Dendritic cell treated with granulocyte-macrophage colony-stimulating factor and Interleukin-4, amounts not matched to agents 40 ng/mL and 50 ng/mL, for 4 days (primary cell): ENCODE results near the gene PLPPR5.

Experiments used
- H3K27ac Mint-ChIP-seq: one replicate; pipeline ENCODE4 v1.8.0; 2022; ENCODE audit warnings: mild to moderate bottlenecking, mixed read lengths
- H3K27me3 Mint-ChIP-seq: one replicate; pipeline ENCODE4 v1.8.0; 2022; ENCODE audit warnings: mild to moderate bottlenecking, mixed read lengths
- H3K36me3 Mint-ChIP-seq: one replicate; pipeline ENCODE4 v1.8.0; 2022; ENCODE audit warnings: low read depth, mixed read lengths
- H3K4me1 Mint-ChIP-seq: one replicate; pipeline ENCODE4 v1.8.0; 2022; ENCODE audit warnings: low read depth, mixed read lengths
- H3K4me3 Mint-ChIP-seq: one replicate; pipeline ENCODE4 v1.8.0; 2022; ENCODE audit warnings: mild to moderate bottlenecking, moderate library complexity, mixed read lengths
- H3K9me3 Mint-ChIP-seq: one replicate; pipeline ENCODE4 v1.8.0; 2022; ENCODE audit warnings: mixed read lengths
- intact Hi-C: fragments of 100-400 bp; cut with micrococcal nuclease; formaldehyde crosslinking; loops from one replicate; pipeline ENCODE4 v1.15.0; 2022

The PLPPR5 gene

GRCh38 chr1:98919211-98919610, 85.5 kb downstream of the PLPPR5 start:
- Mint-ChIP-seq H3K27ac (no peak overlapping the region), H3K27me3 (no peaks in the 10 kb centered on the region), H3K9me3 (no peaks in the 10 kb centered on the region), H3K4me3 (no peak overlapping the region), H3K36me3 (no peaks in the 10 kb centered on the region), H3K4me1 (no peaks in the 10 kb centered on the region)
- intact Hi-C loops, result no loop called here

- no peaks in the 10 kb centered on the region for H3K27me3 Mint-ChIP-seq
- H3K27ac Mint-ChIP-seq, result no peak overlapping the region
- H3K36me3 Mint-ChIP-seq, result no peaks in the 10 kb centered on the region
- no peaks in the 10 kb centered on the region for H3K9me3 Mint-ChIP-seq
- no peaks in the 10 kb centered on the region for H3K4me1 Mint-ChIP-seq
- intact Hi-C loops, result no loop called here
- no peak overlapping the region for H3K4me3 Mint-ChIP-seq
Measured at GRCh38 chr1:98914547-98914946, 90.1 kb downstream of the PLPPR5 start.

- no peak overlapping the region for H3K27ac Mint-ChIP-seq
Measured at GRCh38 chr1:98910827-98911226, 93.8 kb downstream of the PLPPR5 start.

GRCh38 chr1:98908980-98909379, 95.7 kb downstream of the PLPPR5 start:
- Mint-ChIP-seq H3K27me3 (no peaks in the 10 kb centered on the region), H3K27ac (no peak overlapping the region), H3K36me3 (no peaks in the 10 kb centered on the region), H3K4me1 (no peaks in the 10 kb centered on the region), H3K4me3 (no peak overlapping the region), H3K9me3 (no peaks in the 10 kb centered on the region)
- intact Hi-C loops, result no loop called here

More at GRCh38 chr1:98910827-98911226, 93.8 kb downstream of the PLPPR5 start:
- intact Hi-C loops, result no loop called here
- Mint-ChIP-seq H3K4me1 (no peaks in the 10 kb centered on the region), H3K9me3 (no peaks in the 10 kb centered on the region), H3K36me3 (no peaks in the 10 kb centered on the region), H3K27me3 (no peaks in the 10 kb centered on the region), H3K4me3 (no peak overlapping the region)

GRCh38 chr1:98906809-98907208, 97.9 kb downstream of the PLPPR5 start:
- Mint-ChIP-seq H3K27ac (no peak overlapping the region), H3K27me3 (no peaks in the 10 kb centered on the region), H3K9me3 (no peaks in the 10 kb centered on the region), H3K4me1 (no peaks in the 10 kb centered on the region), H3K4me3 (no peak overlapping the region), H3K36me3 (no peaks in the 10 kb centered on the region)
- intact Hi-C loops, result no loop called here

- no peaks in the 10 kb centered on the region for H3K4me1 Mint-ChIP-seq
- H3K4me3 Mint-ChIP-seq, result no peak overlapping the region
- no peaks in the 10 kb centered on the region for H3K27me3 Mint-ChIP-seq
- intact Hi-C loops, result no loop called here
- no peak overlapping the region for H3K27ac Mint-ChIP-seq
- no peaks in the 10 kb centered on the region for H3K36me3 Mint-ChIP-seq
- H3K9me3 Mint-ChIP-seq, result no peaks in the 10 kb centered on the region
Measured at GRCh38 chr1:98906361-98906760, 98.3 kb downstream of the PLPPR5 start.

GRCh38 chr1:98904684-98905083, 100.0 kb downstream of the PLPPR5 start:
- H3K36me3 Mint-ChIP-seq, result no peaks in the 10 kb centered on the region
- H3K27me3 Mint-ChIP-seq, result no peaks in the 10 kb centered on the region
- no peak overlapping the region for H3K4me3 Mint-ChIP-seq
- no peaks in the 10 kb centered on the region for H3K4me1 Mint-ChIP-seq
- H3K9me3 Mint-ChIP-seq, result no peaks in the 10 kb centered on the region
- no peak overlapping the region for H3K27ac Mint-ChIP-seq
- intact Hi-C loops, result no loop called here

GRCh38 chr1:98903726-98904125, 100.9 kb downstream of the PLPPR5 start:
- Mint-ChIP-seq H3K4me3 (no peak overlapping the region), H3K27me3 (no peaks in the 10 kb centered on the region), H3K27ac (no peak overlapping the region), H3K9me3 (no peaks in the 10 kb centered on the region), H3K36me3 (no peaks in the 10 kb centered on the region), H3K4me1 (no peaks in the 10 kb centered on the region)
- intact Hi-C loops, result no loop called here

GRCh38 chr1:98903261-98903660, 101.4 kb downstream of the PLPPR5 start:
- no peak overlapping the region for H3K27ac Mint-ChIP-seq
- no peaks in the 10 kb centered on the region for H3K4me1 Mint-ChIP-seq
- H3K36me3 Mint-ChIP-seq, result no peaks in the 10 kb centered on the region
- no peaks in the 10 kb centered on the region for H3K27me3 Mint-ChIP-seq
- no peaks in the 10 kb centered on the region for H3K9me3 Mint-ChIP-seq
- intact Hi-C loops, result no loop called here
- no peak overlapping the region for H3K4me3 Mint-ChIP-seq

- Mint-ChIP-seq H3K36me3 (no peaks in the 10 kb centered on the region), H3K27me3 (no peaks in the 10 kb centered on the region), H3K9me3 (peaks cover 9% of the 10 kb centered on the region), H3K27ac (no peak overlapping the region), H3K4me3 (no peak overlapping the region), H3K4me1 (no peaks in the 10 kb centered on the region)
- intact Hi-C loops, result no loop called here
Measured at GRCh38 chr1:98898940-98899339, 105.7 kb downstream of the PLPPR5 start.

- H3K36me3 Mint-ChIP-seq, result no peaks in the 10 kb centered on the region
- no peak overlapping the region for H3K4me3 Mint-ChIP-seq
- no peak overlapping the region for H3K27ac Mint-ChIP-seq
- H3K27me3 Mint-ChIP-seq, result no peaks in the 10 kb centered on the region
- intact Hi-C loops, result no loop called here
- no peaks in the 10 kb centered on the region for H3K4me1 Mint-ChIP-seq
- peaks cover 9% of the 10 kb centered on the region for H3K9me3 Mint-ChIP-seq
Measured at GRCh38 chr1:98897479-98897878, 107.2 kb downstream of the PLPPR5 start.

- H3K27ac Mint-ChIP-seq, result no peak overlapping the region
Measured at GRCh38 chr1:98896711-98897445, 107.8 kb downstream of the PLPPR5 start.

GRCh38 chr1:98893371-98893770, 111.3 kb downstream of the PLPPR5 start:
- no peaks in the 10 kb centered on the region for H3K36me3 Mint-ChIP-seq
- H3K9me3 Mint-ChIP-seq, result peaks cover 9% of the 10 kb centered on the region
- H3K4me1 Mint-ChIP-seq, result no peaks in the 10 kb centered on the region
- intact Hi-C loops, result no loop called here
- no peaks in the 10 kb centered on the region for H3K27me3 Mint-ChIP-seq
- H3K27ac Mint-ChIP-seq, result no peak overlapping the region
- H3K4me3 Mint-ChIP-seq, result no peak overlapping the region

More at GRCh38 chr1:98896711-98897445, 107.8 kb downstream of the PLPPR5 start:
- no peak overlapping the region for H3K4me3 Mint-ChIP-seq
- no peaks in the 10 kb centered on the region for H3K4me1 Mint-ChIP-seq
- H3K9me3 Mint-ChIP-seq, result peaks cover 9% of the 10 kb centered on the region
- H3K36me3 Mint-ChIP-seq, result no peaks in the 10 kb centered on the region
- H3K27me3 Mint-ChIP-seq, result no peaks in the 10 kb centered on the region
- intact Hi-C loops, result no loop called here

- no peaks in the 10 kb centered on the region for H3K4me1 Mint-ChIP-seq
- intact Hi-C loops, result no loop called here
Measured at GRCh38 chr1:98888869-98889268, 115.8 kb downstream of the PLPPR5 start.

GRCh38 chr1:98887507-98887906, 117.2 kb downstream of the PLPPR5 start:
- Mint-ChIP-seq H3K9me3 (no peaks in the 10 kb centered on the region), H3K4me1 (no peaks in the 10 kb centered on the region), H3K27me3 (no peaks in the 10 kb centered on the region), H3K27ac (no peak overlapping the region), H3K4me3 (no peak overlapping the region), H3K36me3 (no peaks in the 10 kb centered on the region)
- intact Hi-C loops, result no loop called here

More at GRCh38 chr1:98888869-98889268, 115.8 kb downstream of the PLPPR5 start:
- H3K36me3 Mint-ChIP-seq, result no peaks in the 10 kb centered on the region
- no peak overlapping the region for H3K27ac Mint-ChIP-seq
- H3K27me3 Mint-ChIP-seq, result no peaks in the 10 kb centered on the region
- no peak overlapping the region for H3K4me3 Mint-ChIP-seq
- H3K9me3 Mint-ChIP-seq, result no peaks in the 10 kb centered on the region
